ENCODE results near the gene PFKFB3.

DNA sequence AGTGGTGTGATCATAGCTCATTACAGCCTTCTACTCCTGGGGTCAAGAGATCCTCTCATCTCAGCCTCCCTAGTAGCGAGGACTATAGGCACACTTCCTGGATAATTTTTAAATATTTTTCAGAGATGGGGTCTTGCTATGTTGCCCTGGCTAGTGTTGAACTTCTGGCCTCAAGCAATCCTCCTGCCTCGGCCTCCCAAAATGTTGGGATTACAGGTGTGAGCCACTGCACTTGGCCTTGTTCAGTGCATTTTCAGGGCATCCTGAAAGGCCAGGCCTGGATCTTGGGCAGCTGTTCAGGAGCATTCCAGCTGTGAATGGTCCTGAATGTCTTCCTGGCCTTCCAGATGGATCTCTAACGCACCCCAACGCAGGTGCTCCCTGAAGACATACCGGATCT is 95.7 kb downstream of the PFKFB3 start:
- no peak for TF ChIP-seq EZH2 (optimal IDR thresholded peaks at IDR 0.05; ENCODE audit: low read depth, low read length)
- TF ChIP-seq, protein P1, sequence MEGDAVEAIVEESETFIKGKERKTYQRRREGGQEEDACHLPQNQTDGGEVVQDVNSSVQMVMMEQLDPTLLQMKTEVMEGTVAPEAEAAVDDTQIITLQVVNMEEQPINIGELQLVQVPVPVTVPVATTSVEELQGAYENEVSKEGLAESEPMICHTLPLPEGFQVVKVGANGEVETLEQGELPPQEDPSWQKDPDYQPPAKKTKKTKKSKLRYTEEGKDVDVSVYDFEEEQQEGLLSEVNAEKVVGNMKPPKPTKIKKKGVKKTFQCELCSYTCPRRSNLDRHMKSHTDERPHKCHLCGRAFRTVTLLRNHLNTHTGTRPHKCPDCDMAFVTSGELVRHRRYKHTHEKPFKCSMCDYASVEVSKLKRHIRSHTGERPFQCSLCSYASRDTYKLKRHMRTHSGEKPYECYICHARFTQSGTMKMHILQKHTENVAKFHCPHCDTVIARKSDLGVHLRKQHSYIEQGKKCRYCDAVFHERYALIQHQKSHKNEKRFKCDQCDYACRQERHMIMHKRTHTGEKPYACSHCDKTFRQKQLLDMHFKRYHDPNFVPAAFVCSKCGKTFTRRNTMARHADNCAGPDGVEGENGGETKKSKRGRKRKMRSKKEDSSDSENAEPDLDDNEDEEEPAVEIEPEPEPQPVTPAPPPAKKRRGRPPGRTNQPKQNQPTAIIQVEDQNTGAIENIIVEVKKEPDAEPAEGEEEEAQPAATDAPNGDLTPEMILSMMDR (IDR thresholded peaks at IDR 0.05; ENCODE audit: low read length), result no peak
- TF ChIP-seq EZH2phosphoT487 (IDR thresholded peaks at IDR 0.05; ENCODE audit: low read length), result no peak
